ENCODE results near the gene CGB3.

DNA sequence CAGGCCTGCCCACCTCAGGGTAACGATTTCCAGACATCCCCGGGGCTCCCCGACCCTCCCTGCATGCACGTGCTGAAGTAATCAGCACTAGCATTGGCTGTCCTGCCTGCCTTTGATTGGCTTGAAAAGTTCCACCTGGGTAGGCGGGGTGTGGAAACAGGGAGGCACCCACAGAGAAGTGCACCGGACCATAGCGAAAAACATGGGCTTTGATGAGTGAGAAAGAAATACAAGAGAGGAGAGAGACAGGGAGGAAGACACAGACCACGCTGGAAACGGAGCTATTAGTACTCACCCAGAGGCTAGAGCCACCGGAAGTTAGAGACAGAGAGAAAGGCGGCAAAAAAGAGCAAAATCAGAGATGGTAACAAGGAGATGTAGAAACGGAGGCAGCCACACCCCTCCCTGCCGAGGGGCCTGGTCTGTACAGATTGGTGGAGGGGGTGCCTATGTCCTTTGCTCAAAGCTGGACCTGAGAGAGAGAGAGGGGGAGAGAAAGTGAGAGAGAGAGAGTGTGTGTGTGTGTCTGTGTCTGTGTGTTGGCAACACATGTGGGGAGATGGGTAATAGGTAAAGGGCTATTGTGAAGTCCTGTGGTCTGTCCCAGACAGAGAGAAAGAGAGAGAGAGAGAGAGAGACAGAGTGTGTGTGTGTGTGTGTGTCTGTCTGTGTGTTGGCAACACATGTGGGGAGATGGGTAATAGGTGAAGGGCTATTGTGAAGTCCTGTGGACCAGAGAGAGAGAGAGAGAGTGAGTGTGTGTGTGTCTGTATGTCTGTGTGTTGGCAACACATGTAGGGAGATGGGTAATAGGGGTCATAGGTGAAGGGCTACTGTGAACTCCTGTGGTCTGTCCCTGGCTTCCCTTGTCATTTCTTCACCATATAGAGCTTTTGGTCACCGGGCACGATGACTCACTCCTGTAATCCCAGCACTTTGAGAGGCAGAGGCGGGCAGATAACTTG is 2.9 kb downstream of the CGB3 start:
- TF ChIP-seq, protein P1, sequence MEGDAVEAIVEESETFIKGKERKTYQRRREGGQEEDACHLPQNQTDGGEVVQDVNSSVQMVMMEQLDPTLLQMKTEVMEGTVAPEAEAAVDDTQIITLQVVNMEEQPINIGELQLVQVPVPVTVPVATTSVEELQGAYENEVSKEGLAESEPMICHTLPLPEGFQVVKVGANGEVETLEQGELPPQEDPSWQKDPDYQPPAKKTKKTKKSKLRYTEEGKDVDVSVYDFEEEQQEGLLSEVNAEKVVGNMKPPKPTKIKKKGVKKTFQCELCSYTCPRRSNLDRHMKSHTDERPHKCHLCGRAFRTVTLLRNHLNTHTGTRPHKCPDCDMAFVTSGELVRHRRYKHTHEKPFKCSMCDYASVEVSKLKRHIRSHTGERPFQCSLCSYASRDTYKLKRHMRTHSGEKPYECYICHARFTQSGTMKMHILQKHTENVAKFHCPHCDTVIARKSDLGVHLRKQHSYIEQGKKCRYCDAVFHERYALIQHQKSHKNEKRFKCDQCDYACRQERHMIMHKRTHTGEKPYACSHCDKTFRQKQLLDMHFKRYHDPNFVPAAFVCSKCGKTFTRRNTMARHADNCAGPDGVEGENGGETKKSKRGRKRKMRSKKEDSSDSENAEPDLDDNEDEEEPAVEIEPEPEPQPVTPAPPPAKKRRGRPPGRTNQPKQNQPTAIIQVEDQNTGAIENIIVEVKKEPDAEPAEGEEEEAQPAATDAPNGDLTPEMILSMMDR (optimal IDR thresholded peaks at IDR 0.05 in 1 of 3, IDR thresholded peaks at IDR 0.05 in 1 of 3, conservative IDR thresholded peaks at IDR 0.05 in 1 of 3; ENCODE audit: extremely low read depth in 1 of 3, insufficient read depth in 2 of 3, low read length in 3 of 3): no peak
- no peak for TF ChIP-seq EZH2 (IDR thresholded peaks at IDR 0.05; ENCODE audit: low read length)

Data from keratinocyte (primary cell).